ENCODE results near the gene SLC1A7.

- TF ChIP-seq TAF1 (IDR thresholded peaks at IDR 0.05; ENCODE audit: low read depth, low read length) (no peak), POLR2AphosphoS5 (IDR thresholded peaks at IDR 0.05; ENCODE audit: low read depth, low read length) (no peak), POLR2A (IDR thresholded peaks at IDR 0.05; ENCODE audit: low read depth, low read length) (no peak), SPI1 (IDR thresholded peaks at IDR 0.05; ENCODE audit: low read depth, low read length) (no peak), PAX5 (IDR thresholded peaks at IDR 0.05; ENCODE audit: insufficient read depth, low read length, severe bottlenecking) (no peak)
These were observed 46.6 kb upstream of the SLC1A7 start for GRCh38 chr1:53189061-53189460.

Data from GM12891 (cell line).